ENCODE data around the gene ATAD2B. TPM values are rescaled to one million over a fixed set of nuclear protein-coding genes. Genes with fewer than 3 reads are reported as not detected.

The ATAD2B gene
- total RNA-seq, 3 donors from 2014 or later, result 25.8 to 38.5 (median 27.9) TPM

- no peak for ATAC-seq
These were observed 22.2 kb downstream of the ATAD2B start for GRCh38 chr2:23904692-23905091.

GRCh38 chr2:23904215-23904614 is 22.7 kb downstream of the ATAD2B start:
- Histone ChIP-seq H3K36me3 (ENCODE audit: low read depth) (no peaks in the 10 kb centered on the region), H3K9me3 (no peaks in the 10 kb centered on the region), H3K4me1 (ENCODE audit: low read depth) (peaks cover 25% of the 10 kb centered on the region), H3K4me3 (no peak overlapping the region)
- intact Hi-C loops (cut with DNase I, micrococcal nuclease), result no loop called here
- TF ChIP-seq, protein P1, sequence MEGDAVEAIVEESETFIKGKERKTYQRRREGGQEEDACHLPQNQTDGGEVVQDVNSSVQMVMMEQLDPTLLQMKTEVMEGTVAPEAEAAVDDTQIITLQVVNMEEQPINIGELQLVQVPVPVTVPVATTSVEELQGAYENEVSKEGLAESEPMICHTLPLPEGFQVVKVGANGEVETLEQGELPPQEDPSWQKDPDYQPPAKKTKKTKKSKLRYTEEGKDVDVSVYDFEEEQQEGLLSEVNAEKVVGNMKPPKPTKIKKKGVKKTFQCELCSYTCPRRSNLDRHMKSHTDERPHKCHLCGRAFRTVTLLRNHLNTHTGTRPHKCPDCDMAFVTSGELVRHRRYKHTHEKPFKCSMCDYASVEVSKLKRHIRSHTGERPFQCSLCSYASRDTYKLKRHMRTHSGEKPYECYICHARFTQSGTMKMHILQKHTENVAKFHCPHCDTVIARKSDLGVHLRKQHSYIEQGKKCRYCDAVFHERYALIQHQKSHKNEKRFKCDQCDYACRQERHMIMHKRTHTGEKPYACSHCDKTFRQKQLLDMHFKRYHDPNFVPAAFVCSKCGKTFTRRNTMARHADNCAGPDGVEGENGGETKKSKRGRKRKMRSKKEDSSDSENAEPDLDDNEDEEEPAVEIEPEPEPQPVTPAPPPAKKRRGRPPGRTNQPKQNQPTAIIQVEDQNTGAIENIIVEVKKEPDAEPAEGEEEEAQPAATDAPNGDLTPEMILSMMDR (IDR thresholded peaks at IDR 0.05), result no peak
- DNase-seq, result no peak
- ATAC-seq, result no peak

More at GRCh38 chr2:23904692-23905091, 22.2 kb downstream of the ATAD2B start:
- intact Hi-C loops (cut with DNase I, micrococcal nuclease), result no loop called here
- DNase-seq, result no peak
- peaks cover 25% of the 10 kb centered on the region for H3K4me1 ChIP-seq (ENCODE audit: low read depth)
- no peaks in the 10 kb centered on the region for H3K9me3 ChIP-seq
- H3K36me3 ChIP-seq (ENCODE audit: low read depth), result no peaks in the 10 kb centered on the region
- TF ChIP-seq, protein P1 (IDR thresholded peaks at IDR 0.05), result no peak
- H3K4me3 ChIP-seq, result no peak overlapping the region

DNA sequence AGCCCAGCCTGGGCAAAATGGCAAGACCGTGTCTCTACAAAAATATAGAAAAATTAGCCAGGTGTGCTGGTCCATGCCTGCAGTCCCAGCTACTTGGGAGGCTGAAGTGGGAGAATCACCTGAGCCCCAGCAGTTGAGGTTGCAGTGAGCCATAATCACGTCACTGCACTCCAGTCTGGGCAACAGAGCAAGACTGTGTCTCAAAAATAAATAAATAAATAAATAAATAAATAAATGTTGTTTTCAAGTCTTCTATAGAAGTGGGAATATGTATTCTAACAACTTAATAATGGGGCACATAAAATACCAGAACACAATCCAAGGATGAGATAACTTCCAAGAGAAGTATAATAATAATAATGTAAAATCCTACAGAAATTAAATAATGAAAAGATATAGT is 23.9 kb downstream of the ATAD2B start:
- Histone ChIP-seq H3K9me3 (no peaks in the 10 kb centered on the region), H3K4me3 (no peak overlapping the region), H3K4me1 (ENCODE audit: low read depth) (peaks cover 25% of the 10 kb centered on the region), H3K36me3 (ENCODE audit: low read depth) (no peaks in the 10 kb centered on the region)
- intact Hi-C loops (cut with DNase I, micrococcal nuclease), result no loop called here
- ATAC-seq (no peak), DNase-seq (no peak)
- TF ChIP-seq, protein P1 (IDR thresholded peaks at IDR 0.05), result no peak

GRCh38 chr2:23901966-23902846 is 24.7 kb downstream of the ATAD2B start:
- Histone ChIP-seq H3K9me3 (no peaks in the 10 kb centered on the region), H3K4me3 (no peak overlapping the region), H3K36me3 (ENCODE audit: low read depth) (no peaks in the 10 kb centered on the region), H3K4me1 (ENCODE audit: low read depth) (peaks cover 25% of the 10 kb centered on the region)
- no peak for DNase-seq
- intact Hi-C loops (cut with DNase I, micrococcal nuclease), result no loop called here
- ATAC-seq, result peak; percentile 17
- TF ChIP-seq, protein P1 (IDR thresholded peaks at IDR 0.05), result no peak

DNA sequence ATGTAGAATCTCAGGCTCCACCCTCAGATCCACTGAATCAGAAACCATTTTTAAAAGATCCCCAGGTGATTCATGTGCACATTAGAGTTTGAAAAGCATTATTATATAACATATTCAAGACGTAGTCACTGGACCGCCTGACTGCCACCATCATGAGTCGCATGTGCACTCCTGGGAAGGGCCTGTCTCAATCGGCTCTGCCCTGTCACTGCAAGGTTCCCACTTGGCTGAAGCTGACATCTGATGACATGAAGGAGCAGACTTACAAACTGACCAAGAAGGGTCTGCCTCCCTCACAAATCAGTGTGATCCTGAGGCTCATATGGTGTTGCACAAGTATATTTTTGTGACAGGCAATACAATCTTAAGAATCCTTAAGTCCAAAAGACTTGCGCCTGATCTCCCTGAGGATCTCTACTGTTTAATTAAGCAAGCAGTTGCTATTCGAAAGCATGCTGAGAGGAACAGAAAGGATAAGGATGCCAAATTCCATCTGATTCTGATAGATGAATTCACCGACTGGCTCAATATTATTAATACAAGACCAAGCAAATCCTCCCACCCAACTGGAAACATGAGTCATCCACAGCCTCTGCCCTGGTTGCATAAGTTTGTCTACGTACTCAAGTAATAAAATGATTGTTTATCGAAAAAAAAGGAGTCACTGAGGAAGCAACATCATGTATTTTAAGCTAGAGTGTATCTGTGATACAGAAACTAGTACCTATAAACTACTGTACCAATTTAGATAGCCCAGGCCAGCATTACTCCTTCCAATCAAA is 26.2 kb downstream of the ATAD2B start:
- Histone ChIP-seq H3K4me3 (no peak overlapping the region), H3K36me3 (ENCODE audit: low read depth) (no peaks in the 10 kb centered on the region), H3K4me1 (ENCODE audit: low read depth) (peaks cover 25% of the 10 kb centered on the region), H3K9me3 (no peaks in the 10 kb centered on the region)
- peak; percentile 78 for ATAC-seq
- peak in 1 of 3 donors; percentile 36 for DNase-seq
- TF ChIP-seq, protein P1 (IDR thresholded peaks at IDR 0.05), result no peak
- intact Hi-C loops (cut with DNase I, micrococcal nuclease), result no loop called here

Data from mucosa of descending colon (tissue), 3 donors.